SH-SY5Y (cell line): ENCODE data around the gene SEMA3G.

ENCODE experiments used
- GATA2 ChIP-seq: IDR thresholded peaks from 2 replicates; pipeline ENCODE4 v1.6.1; 2011; ENCODE audit warnings: mild to moderate bottlenecking, low read depth, low read length
- GATA3 ChIP-seq: IDR thresholded peaks from 2 replicates; pipeline ENCODE4 v1.6.1; 2011; ENCODE audit warnings: low read depth, mild to moderate bottlenecking, low read length, moderate library complexity

SEMA3G gene

GRCh38 chr3:52442409-52443267 is 2.3 kb downstream of the SEMA3G start:
- TF ChIP-seq GATA2 (no peak), GATA3 (no peak)

- no peak for TF ChIP-seq GATA3
- TF ChIP-seq GATA2 = no peak
These were observed 3.1 kb downstream of the SEMA3G start for GRCh38 chr3:52441772-52442332.

- no peak for TF ChIP-seq GATA2
- TF ChIP-seq GATA3 = no peak
These were observed 3.7 kb downstream of the SEMA3G start for GRCh38 chr3:52441091-52441771.

GRCh38 chr3:52440671-52441070 is 4.2 kb downstream of the SEMA3G start:
- TF ChIP-seq GATA3 = no peak
- TF ChIP-seq GATA2 = no peak

- TF ChIP-seq GATA3 = no peak
- no peak for TF ChIP-seq GATA2
These were observed 4.7 kb downstream of the SEMA3G start for GRCh38 chr3:52440249-52440551.

GRCh38 chr3:52439426-52440248 is 5.3 kb downstream of the SEMA3G start:
- TF ChIP-seq GATA3 (no peak), GATA2 (no peak)

- TF ChIP-seq GATA2 = no peak
- no peak for TF ChIP-seq GATA3
These were observed 6.1 kb downstream of the SEMA3G start for GRCh38 chr3:52438579-52439425.

- TF ChIP-seq GATA3 (no peak), GATA2 (no peak)
These were observed 6.9 kb downstream of the SEMA3G start for GRCh38 chr3:52438104-52438376.

- TF ChIP-seq GATA2 (no peak), GATA3 (no peak)
These were observed 7.4 kb downstream of the SEMA3G start for GRCh38 chr3:52437326-52438103.

GRCh38 chr3:52436500-52437149 is 8.3 kb downstream of the SEMA3G start:
- TF ChIP-seq GATA3 (no peak), GATA2 (no peak)

- TF ChIP-seq GATA3 = no peak
- TF ChIP-seq GATA2 = no peak
These were observed 9.4 kb downstream of the SEMA3G start for GRCh38 chr3:52435246-52436101.
